ACC112 (cell line): ENCODE measurements around the gene FARP2.

Experiments used
- H2AFZ ChIP-seq: fragments of 200-600 bp; sonication (generic); one replicate; pipeline ENCODE4 v1.6.0; 2017; ENCODE audit warnings: antibody characterized with exemption, low read length; ENCODE audit not compliant: unreplicated experiment
- H3K27ac ChIP-seq: fragments of 200-600 bp; sonication (generic); 2 replicates; pipeline ENCODE4 v1.5.1; 2014; ENCODE audit warnings: low read depth, mild to moderate bottlenecking, antibody characterized with exemption, low read length, moderate library complexity
- H3K27me3 ChIP-seq: fragments of 200-600 bp; sonication (generic); 2 replicates; pipeline ENCODE4 v1.6.1; 2014; ENCODE audit warnings: mild to moderate bottlenecking, antibody characterized with exemption, low read length, moderate library complexity, mixed read lengths; ENCODE audit not compliant: insufficient read depth
- H3K36me3 ChIP-seq: fragments of 200-600 bp; sonication (generic); 2 replicates; pipeline ENCODE4 v1.6.1; 2016; ENCODE audit warnings: mild to moderate bottlenecking, antibody characterized with exemption, low read length, moderate library complexity, mixed read lengths; ENCODE audit not compliant: insufficient read depth
- H3K4me1 ChIP-seq: fragments of 200-600 bp; sonication (generic); one replicate; pipeline ENCODE4 v1.6.1; 2016; ENCODE audit warnings: low read length, mixed read lengths; ENCODE audit not compliant: insufficient read depth, unreplicated experiment, control insufficient read depth
- H3K4me3 ChIP-seq: fragments of 200-600 bp; sonication (generic); 2 replicates; pipeline ENCODE4 v1.5.1; 2014; ENCODE audit warnings: mild to moderate bottlenecking, low read depth, low read length
- H3K79me2 ChIP-seq: fragments of 200-600 bp; sonication (generic); one replicate; pipeline ENCODE4 v1.6.0; 2016; ENCODE audit warnings: low read length; ENCODE audit not compliant: control insufficient read depth, unreplicated experiment, insufficient read depth

FARP2 gene

DNA sequence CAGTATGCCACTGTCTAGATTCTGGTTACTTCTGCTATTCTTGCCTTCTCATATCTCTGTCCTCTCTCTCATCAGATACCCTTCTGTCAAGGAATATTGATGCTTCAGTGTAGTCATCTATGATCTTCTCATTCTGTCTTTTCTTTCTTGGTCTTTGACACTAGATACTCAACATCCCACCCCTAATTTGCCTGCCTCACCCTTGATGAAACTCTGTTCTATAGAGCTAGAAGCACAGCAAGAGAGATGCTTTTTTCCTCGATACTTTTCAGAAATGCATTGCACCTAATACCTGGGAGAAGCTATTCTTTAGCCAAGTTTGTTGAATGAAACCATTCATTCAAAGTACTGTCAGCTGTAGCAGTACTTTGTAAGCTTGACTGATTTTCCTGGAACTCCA is 30.8 kb upstream of the FARP2 start:
- Histone ChIP-seq H3K27ac (no peak overlapping the region), H3K27me3 (no peaks in the 10 kb centered on the region), H3K79me2 (peaks cover 98% of the 10 kb centered on the region), H2AFZ (no peak overlapping the region), H3K36me3 (peaks cover 25% of the 10 kb centered on the region), H3K4me1 (peaks cover 38% of the 10 kb centered on the region), H3K4me3 (no peak overlapping the region)

DNA sequence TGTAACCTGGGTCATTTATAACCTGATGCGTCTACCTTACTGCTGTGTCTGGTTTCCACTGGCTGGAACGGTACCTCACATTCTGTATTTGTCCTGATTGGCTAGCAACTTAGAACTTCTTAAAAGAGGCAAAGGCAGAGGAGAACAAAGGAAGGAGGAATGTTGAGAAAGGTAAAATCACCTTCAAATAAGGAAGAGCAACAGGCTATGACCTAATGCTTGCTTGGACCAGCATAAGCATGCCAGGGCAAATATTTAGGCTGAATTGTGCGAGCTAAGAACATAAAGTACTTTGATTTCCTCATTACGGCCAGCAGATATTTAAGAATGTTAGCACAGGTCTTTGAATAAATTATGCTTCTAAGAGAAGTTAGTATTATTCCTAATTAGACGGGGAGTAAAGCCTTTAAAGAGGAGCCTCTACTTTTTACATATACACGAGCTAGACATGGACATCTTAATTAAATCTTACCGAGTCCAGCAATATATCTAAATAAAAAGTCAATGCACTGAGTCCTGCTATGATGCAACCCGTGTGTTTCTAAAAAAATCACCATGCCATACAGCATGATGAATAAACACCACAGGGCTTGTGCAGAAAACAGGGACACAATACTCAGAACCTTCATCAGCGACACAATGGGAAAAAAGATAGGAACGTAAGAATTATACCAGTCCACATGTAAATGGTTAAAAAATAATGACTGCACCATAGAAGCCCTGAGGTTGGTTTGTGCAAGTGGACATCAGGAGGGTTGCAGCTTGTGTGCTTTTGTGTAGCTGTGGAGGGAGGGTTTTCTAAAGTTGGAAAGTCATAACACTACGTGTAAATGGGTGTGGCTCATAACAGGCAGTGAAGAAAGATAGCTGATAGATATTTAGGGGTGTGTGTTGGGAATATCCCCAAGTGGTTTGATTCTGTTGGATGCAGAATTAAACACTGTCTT is 26.1 kb upstream of the FARP2 start:
- peaks cover 96% of the 10 kb centered on the region for H3K79me2 ChIP-seq
- no peak overlapping the region for H2AFZ ChIP-seq
- no peak overlapping the region for H3K4me3 ChIP-seq
- no peaks in the 10 kb centered on the region for H3K27me3 ChIP-seq
- no peak overlapping the region for H3K27ac ChIP-seq
- H3K4me1 ChIP-seq = peaks cover 4% of the 10 kb centered on the region
- H3K36me3 ChIP-seq = peaks cover 46% of the 10 kb centered on the region

DNA sequence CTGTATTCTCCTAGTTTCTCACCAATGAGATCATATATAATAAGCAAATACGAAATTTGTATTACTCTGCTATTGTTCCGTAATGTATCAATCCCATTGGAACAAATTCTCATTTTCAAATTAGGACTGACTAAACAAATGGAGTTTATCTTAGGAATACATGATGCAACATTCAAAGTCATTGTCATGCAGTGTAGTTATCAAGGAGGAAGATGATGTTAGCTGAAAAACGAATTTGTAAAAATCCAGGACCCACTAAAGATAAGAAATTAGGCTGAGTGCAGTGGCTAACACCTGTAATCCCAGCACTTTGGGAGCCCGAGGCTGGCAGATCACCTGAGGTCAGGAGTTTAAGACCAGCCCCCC is 25.5 kb upstream of the FARP2 start:
- H3K79me2 ChIP-seq = peaks cover 95% of the 10 kb centered on the region
- H3K27ac ChIP-seq = no peak overlapping the region
- H3K4me3 ChIP-seq = no peak overlapping the region
- no peaks in the 10 kb centered on the region for H3K27me3 ChIP-seq
- H2AFZ ChIP-seq = no peak overlapping the region
- H3K4me1 ChIP-seq = no peaks in the 10 kb centered on the region
- H3K36me3 ChIP-seq = peaks cover 51% of the 10 kb centered on the region

DNA sequence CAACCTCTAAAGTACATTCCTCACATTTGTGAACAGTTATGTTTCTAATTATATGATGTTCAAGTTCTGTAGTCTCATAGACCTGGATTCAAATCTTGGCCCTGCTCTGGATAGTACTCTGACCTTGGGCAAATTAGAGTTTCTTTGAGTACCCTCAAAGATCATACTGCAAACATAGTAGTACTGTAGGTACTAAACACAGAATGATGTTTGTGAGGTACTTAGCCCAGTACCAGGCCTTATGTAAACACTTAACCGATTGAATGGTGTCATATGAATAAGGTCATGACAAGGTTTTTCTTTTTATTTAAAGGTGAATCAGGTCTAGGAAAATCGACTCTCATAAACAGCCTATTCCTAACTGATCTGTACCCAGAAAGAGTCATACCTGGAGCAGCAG is 21.3 kb upstream of the FARP2 start:
- Histone ChIP-seq H3K27me3 (no peaks in the 10 kb centered on the region), H3K27ac (no peak overlapping the region), H3K4me1 (peaks cover 9% of the 10 kb centered on the region), H3K4me3 (no peak overlapping the region), H3K79me2 (peaks cover 62% of the 10 kb centered on the region), H2AFZ (no peak overlapping the region), H3K36me3 (peaks cover 41% of the 10 kb centered on the region)

DNA sequence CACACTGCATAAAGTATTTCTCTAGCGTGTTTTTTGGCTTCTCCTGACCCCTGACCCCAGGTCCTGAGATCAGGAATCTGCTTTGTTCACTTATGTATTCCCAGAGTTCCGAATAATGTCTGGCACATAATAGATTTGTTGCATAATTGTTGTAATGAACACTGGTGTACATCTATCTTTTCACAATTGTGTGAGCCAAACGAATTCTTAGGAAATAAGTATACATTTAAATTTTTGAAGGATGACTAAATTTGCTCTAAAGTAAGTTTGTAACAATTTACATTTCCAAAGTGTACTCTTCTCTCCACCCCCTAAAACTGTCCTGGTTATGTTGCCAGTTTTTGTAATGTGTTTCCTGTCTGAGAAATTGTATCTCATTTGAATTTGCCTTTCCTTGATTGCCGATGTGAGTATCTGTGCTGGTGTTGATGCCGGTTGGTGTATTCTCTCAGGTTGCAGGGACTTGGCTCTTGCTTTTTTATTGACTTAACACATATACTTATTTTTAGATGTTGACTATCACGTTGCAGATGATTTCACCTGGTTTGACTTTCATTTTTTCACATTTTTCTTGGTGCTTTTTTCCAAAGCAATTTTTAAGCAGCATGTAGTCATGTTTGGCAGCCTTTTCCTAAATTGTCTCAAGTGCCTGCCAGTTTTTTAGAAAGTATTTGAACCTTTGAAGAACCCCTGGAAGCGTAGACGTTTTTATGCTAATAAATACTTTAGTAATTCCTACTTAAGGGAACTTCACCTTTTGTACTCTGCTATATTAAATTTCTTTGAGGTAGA is 16.1 kb upstream of the FARP2 start:
- Histone ChIP-seq H3K4me1 (peaks cover 17% of the 10 kb centered on the region), H3K27me3 (no peaks in the 10 kb centered on the region), H2AFZ (no peak overlapping the region), H3K4me3 (no peak overlapping the region), H3K27ac (peak overlapping the region; percentile 22), H3K79me2 (peaks cover 25% of the 10 kb centered on the region), H3K36me3 (peaks cover 46% of the 10 kb centered on the region)

DNA sequence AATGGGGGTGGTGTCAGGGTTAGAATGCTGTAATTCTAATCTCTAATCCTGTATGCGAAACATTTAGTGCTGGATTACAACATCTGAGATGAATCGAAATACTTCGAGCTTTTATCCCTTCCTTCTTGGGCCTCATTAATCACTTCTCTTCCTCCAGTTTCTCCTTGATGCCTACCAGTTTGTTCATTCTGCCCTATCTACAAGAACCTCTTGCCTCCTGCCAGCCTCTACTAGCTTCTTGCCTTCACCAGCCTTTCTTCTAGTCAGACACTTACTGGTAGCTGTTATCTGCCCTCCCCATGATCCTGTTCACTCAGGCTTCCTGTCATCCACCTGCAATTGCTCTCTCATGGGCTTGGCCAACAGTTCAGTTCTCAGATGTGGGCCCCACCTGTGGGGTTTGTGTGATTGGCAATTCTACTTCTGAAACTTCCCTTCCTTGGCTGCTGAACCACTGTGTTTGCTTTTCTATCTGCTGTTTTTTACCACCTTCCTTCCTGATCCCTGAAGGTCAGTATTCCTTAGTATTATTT is 15.4 kb upstream of the FARP2 start:
- Histone ChIP-seq H3K4me3 (no peak overlapping the region), H3K27ac (peak overlapping the region; percentile 22; the same call in 1 of the 2 replicates), H3K36me3 (peaks cover 40% of the 10 kb centered on the region), H2AFZ (no peak overlapping the region), H3K27me3 (no peaks in the 10 kb centered on the region), H3K4me1 (peaks cover 17% of the 10 kb centered on the region), H3K79me2 (peaks cover 19% of the 10 kb centered on the region)

DNA sequence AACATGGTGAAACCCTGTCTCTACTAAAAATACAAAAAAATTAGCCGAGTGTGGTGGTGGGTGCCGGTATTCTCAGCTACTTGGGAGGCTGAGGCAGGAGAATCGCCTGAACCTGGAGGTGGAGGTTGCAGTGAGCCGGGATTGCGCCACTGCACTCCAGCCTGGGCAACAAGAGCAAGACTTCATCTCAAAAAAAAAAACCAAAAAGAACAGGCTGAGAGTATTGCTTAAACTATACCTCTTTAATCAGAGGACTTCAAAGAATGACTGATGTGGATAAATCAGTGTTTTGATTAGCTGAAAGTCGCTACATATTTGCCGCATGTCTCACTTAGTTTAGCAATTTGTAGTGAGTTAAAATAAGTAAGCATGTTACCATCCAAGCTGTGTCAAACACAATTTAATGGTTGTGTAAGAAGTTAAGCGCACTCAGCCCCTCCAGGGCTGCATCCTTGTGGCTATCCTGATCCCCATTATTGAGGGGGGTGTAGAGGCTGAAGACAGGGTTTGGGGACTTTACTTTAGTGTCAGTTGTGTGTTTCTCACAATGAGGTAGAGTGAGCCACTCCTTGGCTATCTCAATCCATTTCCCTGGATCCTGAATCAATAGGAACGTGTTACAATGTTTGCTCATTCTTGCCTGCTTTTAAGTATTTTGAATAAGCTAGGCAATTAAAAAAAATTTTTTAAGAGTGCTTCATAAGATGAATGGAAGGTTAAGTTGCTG is 11.0 kb upstream of the FARP2 start:
- H3K79me2 ChIP-seq = peaks cover 12% of the 10 kb centered on the region
- H3K27me3 ChIP-seq = no peaks in the 10 kb centered on the region
- H2AFZ ChIP-seq = no peak overlapping the region
- H3K4me1 ChIP-seq = peaks cover 6% of the 10 kb centered on the region
- no peak overlapping the region for H3K4me3 ChIP-seq
- peaks cover 35% of the 10 kb centered on the region for H3K36me3 ChIP-seq
- H3K27ac ChIP-seq = peak overlapping the region; percentile 13; the same call in 1 of the 2 replicates

DNA sequence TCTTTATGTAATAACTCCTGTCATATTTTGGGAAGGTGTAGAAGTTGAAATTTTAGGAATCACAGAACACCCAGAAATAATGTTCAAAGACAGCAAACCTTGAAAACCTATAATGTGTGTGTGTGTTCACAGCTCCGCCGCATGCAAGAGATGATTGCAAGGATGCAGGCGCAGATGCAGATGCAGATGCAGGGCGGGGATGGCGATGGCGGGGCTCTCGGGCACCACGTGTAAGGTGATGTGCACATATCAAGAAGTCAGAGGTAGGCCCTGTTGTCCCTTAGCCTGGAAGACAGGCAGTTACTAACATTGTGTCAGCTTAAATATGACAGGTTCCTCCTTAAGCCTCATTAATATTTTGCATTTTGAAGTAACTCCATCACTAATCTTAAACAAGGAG is 6.1 kb upstream of the FARP2 start:
- H3K27ac ChIP-seq = no peak overlapping the region
- peaks cover 36% of the 10 kb centered on the region for H3K36me3 ChIP-seq
- H3K27me3 ChIP-seq = no peaks in the 10 kb centered on the region
- H2AFZ ChIP-seq = no peak overlapping the region
- H3K4me3 ChIP-seq = no peak overlapping the region
- H3K4me1 ChIP-seq = peaks cover 6% of the 10 kb centered on the region
- no peaks in the 10 kb centered on the region for H3K79me2 ChIP-seq

DNA sequence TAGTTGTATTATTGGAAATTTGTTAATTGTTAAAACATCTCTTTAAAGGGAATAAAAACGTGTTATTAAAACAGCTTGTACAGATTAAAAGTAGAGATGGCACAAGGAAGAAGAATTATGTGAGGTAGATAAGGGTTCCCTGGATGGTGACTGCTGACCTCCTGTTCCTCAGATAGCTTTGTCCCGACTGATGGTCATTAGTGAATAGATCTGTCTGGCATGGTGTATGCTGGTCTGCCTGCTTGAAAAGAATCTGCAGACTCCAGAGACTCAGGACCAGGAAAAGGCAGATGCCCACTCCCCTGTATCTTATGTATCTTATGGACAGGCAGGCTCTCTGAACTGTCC is 5.6 kb upstream of the FARP2 start:
- Histone ChIP-seq H3K36me3 (peaks cover 36% of the 10 kb centered on the region), H3K27ac (no peak overlapping the region), H3K4me1 (peaks cover 9% of the 10 kb centered on the region), H3K4me3 (no peak overlapping the region), H3K79me2 (no peaks in the 10 kb centered on the region), H3K27me3 (no peaks in the 10 kb centered on the region), H2AFZ (no peak overlapping the region)

DNA sequence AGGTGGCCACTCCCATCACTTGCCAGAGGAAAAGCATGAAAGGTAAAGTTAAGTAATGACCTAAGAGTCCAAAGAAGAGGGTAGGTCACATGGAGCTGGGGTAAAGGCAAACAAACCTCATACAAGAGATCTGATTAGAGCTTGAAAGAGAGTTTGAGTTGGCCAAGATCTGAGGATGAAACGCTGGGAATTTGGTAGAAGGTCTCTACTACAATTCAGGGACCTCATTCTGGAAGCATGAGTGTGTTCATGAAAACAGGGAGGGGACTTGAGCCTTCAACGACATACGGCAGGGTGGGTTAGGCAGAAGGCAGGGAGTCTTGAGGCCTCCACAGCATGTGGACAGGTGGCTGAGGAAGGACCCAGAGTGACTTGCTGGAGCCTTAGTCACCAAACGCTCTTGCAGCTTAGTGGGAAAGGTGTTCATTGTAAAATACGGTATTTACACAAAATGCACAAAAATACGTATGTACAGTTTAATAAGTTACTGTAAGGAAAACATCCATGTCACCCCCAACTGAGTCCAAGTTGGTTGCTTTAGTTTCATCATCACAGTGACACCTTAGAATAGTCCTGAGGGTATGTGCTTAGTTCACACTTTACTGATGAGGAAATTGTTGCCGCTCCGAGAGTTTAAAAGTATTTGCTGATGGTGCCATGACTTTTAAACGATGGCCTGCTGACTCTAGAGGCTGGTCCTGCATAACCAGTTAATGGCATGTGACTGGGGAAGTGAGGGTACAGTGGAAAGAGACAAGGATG is 5.0 kb upstream of the FARP2 start:
- H3K36me3 ChIP-seq = peaks cover 36% of the 10 kb centered on the region

More for the DNA sequence above, 5.0 kb upstream of the FARP2 start:
- H2AFZ ChIP-seq = no peak overlapping the region
- H3K79me2 ChIP-seq = no peaks in the 10 kb centered on the region
- H3K27me3 ChIP-seq = no peaks in the 10 kb centered on the region
- no peak overlapping the region for H3K4me3 ChIP-seq
- H3K4me1 ChIP-seq = peaks cover 9% of the 10 kb centered on the region
- no peak overlapping the region for H3K27ac ChIP-seq
